ENCODE results near the gene TBC1D1. TPM values are rescaled to one million over a fixed set of nuclear protein-coding genes. Genes with fewer than 3 reads are reported as not detected.

Gene TBC1D1
- total RNA-seq, 4 donors from 2014 or later, result 56.4 to 127 (median 94.8) TPM

GRCh38 chr4:37905533-37906169, 14.8 kb downstream of the TBC1D1 start:
- no peak for DNase-seq (ENCODE audit: low spot score)

GRCh38 chr4:37908488-37909331, 17.8 kb downstream of the TBC1D1 start:
- no peak for ATAC-seq (ENCODE audit: low FRiP score)
- TF ChIP-seq CTCF (IDR thresholded peaks at IDR 0.05), result no peak

More at GRCh38 chr4:37905533-37906169, 14.8 kb downstream of the TBC1D1 start:
- no peak for TF ChIP-seq CTCF (IDR thresholded peaks at IDR 0.05)
- no peak for ATAC-seq (ENCODE audit: low FRiP score)

GRCh38 chr4:37909332-37910090, 18.6 kb downstream of the TBC1D1 start:
- TF ChIP-seq CTCF (IDR thresholded peaks at IDR 0.05), result no peak
- no peak for DNase-seq (ENCODE audit: low spot score)
- no peak for ATAC-seq (ENCODE audit: low FRiP score)

More at GRCh38 chr4:37908488-37909331, 17.8 kb downstream of the TBC1D1 start:
- no peak for DNase-seq (ENCODE audit: low spot score)

- no peak for DNase-seq (ENCODE audit: low spot score)
- TF ChIP-seq CTCF (IDR thresholded peaks at IDR 0.05), result no peak
- no peak for ATAC-seq (ENCODE audit: low FRiP score)
Measured at GRCh38 chr4:37910091-37910486, 19.2 kb downstream of the TBC1D1 start.

GRCh38 chr4:37914539-37914938, 23.7 kb downstream of the TBC1D1 start:
- TF ChIP-seq CTCF (IDR thresholded peaks at IDR 0.05), result no peak
- DNase-seq (ENCODE audit: low spot score) (no peak), ATAC-seq (ENCODE audit: low FRiP score) (no peak)

GRCh38 chr4:37917388-37917787, 26.5 kb downstream of the TBC1D1 start:
- DNase-seq (ENCODE audit: low spot score) (no peak), ATAC-seq (ENCODE audit: low FRiP score) (no peak)
- no peak for TF ChIP-seq CTCF (IDR thresholded peaks at IDR 0.05)
